K562 (cell line): ENCODE measurements around the gene OTUD5. TPM values are rescaled to one million over a fixed set of nuclear protein-coding genes. Genes with fewer than 3 reads are reported as not detected.

ENCODE experiments used
- ATAC-seq: fragments of 200-7000 bp; cut with Tn5 transposase; 3 replicates; pipeline ENCODE4 v1.9.1; 2020; ENCODE audit warnings: moderate library complexity
- BruUV-seq: library from RNA; stranded (reverse); fragments of 400-500 nt; replicated peaks from 2 replicates; lab custom pipeline; 2021; lab: Mats Ljungman, UMichigan
- CTCF ChIA-PET: fragments of 300-600 bp; formaldehyde crosslinking; extraction: SDS; loops from one replicate; lab custom pipeline; 2021; ENCODE audit warnings: low intra/inter-chr PET ratio; lab: Yijun Ruan, JAX
- POLR2A ChIA-PET: fragments of 300-600, 350-650 bp; sonication (Branson Sonifier 250); formaldehyde crosslinking; extraction: SDS; loops from one replicate; lab custom pipeline; 2021; ENCODE audit warnings: antibody characterized with exemption, inconsistent platforms; lab: Yijun Ruan, JAX
- DNase-seq, 4 experiments: peaks; one replicate each; pipeline versions ENCODE4 v3.0.0 to v3.0.0-alpha.2; 2011 to 2018; ENCODE audit warnings: low spot score in 3 of 4, mixed read lengths in 3 of 4; ENCODE audit errors: extremely low read depth in 1 of 4
- FAIRE-seq: peaks from 2 replicates; lab custom pipeline; 2011; peaks lifted over from hg19 to GRCh38; lab: Jason Lieb, UNC
- H2AFZ ChIP-seq: 2 replicates; pipeline ENCODE4 v1.6.0; 2011; ENCODE audit warnings: low read depth, low read length, control low read depth, inconsistent platforms
- H3K27ac ChIP-seq: fragments of 200-600 bp; 3 replicates; pipeline ENCODE4 v1.8.0; 2011; ENCODE audit warnings: low read depth, mild to moderate bottlenecking, control low read depth, inconsistent platforms, low read length, moderate library complexity, mixed read lengths; ENCODE audit errors: extremely low read depth
- H3K27me3 ChIP-seq, 2 experiments: fragments of 300-600 bp in 1 of 2; 2 replicates in 1 of 2; 3 replicates in 1 of 2; pipeline versions ENCODE4 v1.6.0 to v1.8.0; 2011; ENCODE audit warnings: inconsistent platforms in 2 of 2, low read length in 2 of 2, mild to moderate bottlenecking in 1 of 2, mixed read lengths in 1 of 2, moderate library complexity in 1 of 2; ENCODE audit not compliant: control insufficient read depth in 2 of 2, insufficient read depth in 2 of 2
- H3K36me3 ChIP-seq: fragments of 300-600 bp; 3 replicates; pipeline ENCODE4 v1.8.0; 2011; ENCODE audit warnings: mild to moderate bottlenecking, low read length, inconsistent platforms; ENCODE audit not compliant: control insufficient read depth, insufficient read depth
- H3K4me1 ChIP-seq, 2 experiments: fragments of 200-600 bp in 1 of 2; replicated peaks in 1 of 2; 2 replicates in 1 of 2; 3 replicates in 1 of 2; pipeline versions ENCODE4 v1.5.1 to v1.8.0; 2011; ENCODE audit warnings: inconsistent platforms in 2 of 2, low read length in 2 of 2, mild to moderate bottlenecking in 1 of 2, mixed read lengths in 1 of 2, moderate library complexity in 1 of 2; ENCODE audit not compliant: control insufficient read depth in 2 of 2, insufficient read depth in 2 of 2
- H3K4me2 ChIP-seq: 2 replicates; pipeline ENCODE4 v1.6.1; 2011; ENCODE audit warnings: low read length, control low read depth, inconsistent platforms, mixed read lengths; ENCODE audit not compliant: insufficient read depth
- H3K4me3 ChIP-seq: fragments of 200-600 bp; sonication (generic), shearing (Covaris generic); 2 replicates; pipeline ENCODE4 v1.5.1; 2016; ENCODE audit warnings: control low read depth, inconsistent platforms
- H3K79me2 ChIP-seq: fragments of 200-600 bp; 3 replicates; pipeline ENCODE4 v1.8.0; 2011; ENCODE audit warnings: low read length, inconsistent platforms; ENCODE audit not compliant: control insufficient read depth, insufficient read depth
- H3K9ac ChIP-seq, 2 experiments: 2 replicates each; pipeline versions ENCODE4 v1.6.0 to v1.6.1; 2011; ENCODE audit warnings: low read depth in 2 of 2, low read length in 2 of 2, control low read depth in 1 of 2, inconsistent platforms in 1 of 2, mild to moderate bottlenecking in 1 of 2, mixed read lengths in 1 of 2; ENCODE audit not compliant: insufficient read depth in 1 of 2
- H3K9me1 ChIP-seq: one replicate; pipeline ENCODE4 v1.6.0; 2011; ENCODE audit warnings: inconsistent platforms, mild to moderate bottlenecking, low read length, moderate library complexity; ENCODE audit not compliant: control insufficient read depth, insufficient read depth
- H3K9me3 ChIP-seq: replicated peaks from 2 replicates; pipeline ENCODE4 v1.5.1; 2011; ENCODE audit warnings: low read depth, low read length, inconsistent platforms; ENCODE audit not compliant: control insufficient read depth, insufficient read depth
- H4K20me1 ChIP-seq: replicated peaks from 2 replicates; pipeline ENCODE4 v1.6.1; 2011; ENCODE audit warnings: low read length, inconsistent platforms, mixed read lengths; ENCODE audit not compliant: control insufficient read depth, insufficient read depth
- ATF3 ChIP-seq, 2 experiments: fragments of 450-650 bp in 1 of 2; sonication (generic) in 1 of 2; formaldehyde crosslinking in 1 of 2; IDR thresholded peaks in 1 of 2; conservative IDR thresholded peaks in 1 of 2; 2 replicates each; pipeline versions ENCODE4 v1.6.1 to v1.8.1; 2016 to 2023; ENCODE audit warnings: mild to moderate bottlenecking in 2 of 2, moderate library complexity in 2 of 2, inconsistent platforms in 1 of 2, missing genetic modification reagents in 1 of 2
- BRF1 ChIP-seq: IDR thresholded peaks from 3 replicates; pipeline ENCODE4 v1.6.1; 2011; ENCODE audit warnings: borderline replicate concordance, mild to moderate bottlenecking; ENCODE audit not compliant: insufficient read length; ENCODE audit errors: extremely low read depth
- E2F6 ChIP-seq, 2 experiments: IDR thresholded peaks; 2 replicates each; pipeline ENCODE4 v1.6.1; 2011; ENCODE audit warnings: borderline replicate concordance in 1 of 2, control low read depth in 1 of 2, low read depth in 1 of 2, low read length in 1 of 2, mild to moderate bottlenecking in 1 of 2, mixed read lengths in 1 of 2, moderate library complexity in 1 of 2; ENCODE audit not compliant: insufficient read depth in 1 of 2, insufficient read length in 1 of 2, poor library complexity in 1 of 2, severe bottlenecking in 1 of 2; ENCODE audit errors: extremely low read depth in 1 of 2
- FOXJ2 ChIP-seq: fragments of 200-800 bp; sonication (Bioruptor generic); IDR thresholded peaks from 2 replicates; pipeline ENCODE4 v1.6.1; 2016; ENCODE audit warnings: missing genetic modification characterization, missing compliant biosample characterization
- HMG20B ChIP-seq: fragments of 250-450 bp; sonication (Bioruptor Pico); IDR thresholded peaks from 2 replicates; pipeline ENCODE4 v1.5.0; 2021; ENCODE audit warnings: mild to moderate bottlenecking
- JUND ChIP-seq, 2 experiments: IDR thresholded peaks; 2 replicates in 1 of 2; 3 replicates in 1 of 2; pipeline ENCODE4 v1.6.1; 2011; ENCODE audit warnings: borderline replicate concordance in 2 of 2, low read depth in 2 of 2, low read length in 2 of 2, improper control_type of control experiment in 1 of 2, missing biosample characterization in 1 of 2, missing genetic modification characterization in 1 of 2, missing genetic modification reagents in 1 of 2
- MCM2 ChIP-seq: fragments of 450-650 bp; IDR thresholded peaks from 2 replicates; pipeline ENCODE4 v1.6.1; 2017; ENCODE audit warnings: low read depth, mild to moderate bottlenecking
- SREBF1 ChIP-seq: fragments of 150-350 bp; IDR thresholded peaks from 2 replicates; pipeline ENCODE4 v1.6.1; 2014; ENCODE audit warnings: antibody characterized with exemption, low read depth, low read length, borderline replicate concordance
- TEAD1 ChIP-seq, 2 experiments: fragments of 450-650 bp in 1 of 2; sonication (generic) in 1 of 2; formaldehyde crosslinking; IDR thresholded peaks; 2 replicates each; pipeline versions ENCODE4 v1.4.0 to v1.8.0; 2020 to 2022; ENCODE audit warnings: mild to moderate bottlenecking in 2 of 2, missing genetic modification reagents in 1 of 2
- ZNF644 ChIP-seq: fragments of 200-800 bp; sonication (Bioruptor generic); IDR thresholded peaks from 2 replicates; pipeline ENCODE4 v1.6.1; 2016; ENCODE audit warnings: low read depth, missing genetic modification characterization, missing compliant biosample characterization
- ZNF764 ChIP-seq: fragments of 250-450 bp; sonication (Bioruptor Pico); IDR thresholded peaks from 2 replicates; pipeline ENCODE4 v1.4.0; 2020; ENCODE audit warnings: low read depth, mild to moderate bottlenecking, moderate library complexity
- WGBS: fragments of 100-300 bp; shearing (Covaris generic); methylation state at CpG from one replicate; pipeline ENCODE4 v1.1.6; 2016; ENCODE audit warnings: low coverage, mixed read lengths; ENCODE audit not compliant: insufficient coverage; ENCODE audit errors: missing lambda C conversion rate; 5-methylcytosine and 5-hydroxymethylcytosine counted together
- in situ Hi-C: fragments of 300-500 bp; cut with MboI; formaldehyde crosslinking; loops from 4 replicates; pipeline ENCODE4 v1.15.0; 2018; ENCODE audit warnings: inconsistent platforms, mixed read lengths
- intact Hi-C: fragments of 100-400 bp; cut with micrococcal nuclease; formaldehyde crosslinking; loops from 2 replicates; pipeline ENCODE4 v1.14.2; 2022
- polyA plus RNA-seq, 8 experiments: library from polyadenylated mRNA; depleted of rRNA in 4 of 8; stranded (reverse) in 5 of 8; unstranded in 3 of 8; fragments of >200 nt; fragmentation: Nextera tagmentation in 2 of 8; fragmentation: Illumina TruSeq in 1 of 8; extraction: Ambion mirVana in 2 of 8; extraction: Trizol in 1 of 8; gene quantifications; 2 replicates each; pipeline versions ENCODE4 v1.2.1 to v1.2.3, GENCODE V29; 2011 to 2014; ENCODE audit warnings: inconsistent platforms in 1 of 8, missing spikeins in 1 of 8
- total RNA-seq, 7 experiments: library from RNA; depleted of rRNA in 6 of 7; stranded (reverse); fragments of >200 nt in 6 of 7; fragmentation: Illumina TruSeq in 2 of 7; extraction: Trizol in 2 of 7; gene quantifications; 2 replicates each; pipeline versions ENCODE4 v1.2.1 to v1.2.3, GENCODE V29; 2011 to 2021; ENCODE audit warnings: low replicate concordance in 1 of 7

The OTUD5 gene
- total and polyA plus RNA-seq, 9 of the 15 experiments (the other 6 are each of a cell fraction or from before 2014, with no cell fraction given): 3.6 to 102 (median 59.0) TPM

GRCh38 chrX:48975041-48975440 lies 17.6 kb upstream of the OTUD5 start:
- ChIA-PET POLR2A (interaction anchor here (0.6 kb wide), 2 partner anchors 112 to 134 kb away, joined by 3 to 5 read pairs; no protein-coding TSS in a partner anchor), CTCF (no interaction called here)
- intact Hi-C loops: no loop called here
- Histone ChIP-seq H3K9ac (no peak overlapping the region), H2AFZ (no peak overlapping the region), H3K4me1 (peaks cover 13 to 18% of the 10 kb centered on the region in 2 experiments; a peak in 4 of 5 replicates), H3K4me2 (no peak overlapping the region), H3K9me3 (no peaks in the 10 kb centered on the region), H3K36me3 (peaks cover 30% of the 10 kb centered on the region; the same call in 2 of the 3 replicates), H3K79me2 (no peaks in the 10 kb centered on the region), H3K27me3 (no peaks in the 10 kb centered on the region), H3K4me3 (no peak overlapping the region), H3K27ac (no peak overlapping the region), H3K9me1 (no peaks in the 10 kb centered on the region), H4K20me1 (no peaks in the 10 kb centered on the region)
- TF ChIP-seq HMG20B (CRISPR knock-in tag): no peak
- no peak for TF ChIP-seq TEAD1 (CRISPR knock-in tag; IDR thresholded peaks at IDR 0.05)
- BruUV-seq: no TSS peak
- in situ Hi-C loops: loop anchor here (10.0 kb wide), 1 partner anchor 130 kb away; no protein-coding TSS in a partner anchor
- 91% methylated on average over 6 of the region's 7 CpGs for WGBS
- ATAC-seq: no peak
- FAIRE-seq: no peak
- no peak for DNase-seq

DNA sequence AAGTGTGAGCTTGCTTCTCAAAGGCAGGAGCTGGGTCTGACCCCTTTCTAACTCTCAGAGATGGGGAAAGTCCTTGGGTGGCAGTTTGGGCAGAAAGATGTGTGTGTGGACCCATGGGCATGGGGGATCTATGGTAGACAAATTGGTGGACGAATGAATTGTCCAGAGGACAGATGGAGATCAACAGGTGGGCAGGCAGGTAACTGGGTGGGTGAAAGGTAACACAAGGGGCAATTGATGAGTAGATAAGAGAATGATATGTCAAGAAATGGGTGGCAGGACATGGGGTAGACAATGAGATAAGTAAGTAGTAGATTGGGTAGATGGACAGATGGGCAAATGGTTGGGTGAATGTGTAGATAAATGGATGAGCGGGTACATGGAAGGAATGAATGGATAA lies 17.2 kb upstream of the OTUD5 start:
- intact Hi-C loops: no loop called here
- no TSS peak for BruUV-seq
- no peak for TF ChIP-seq MCM2
- TF ChIP-seq FOXJ2 (tag): no peak
- no peak for TF ChIP-seq SREBF1
- no peak for TF ChIP-seq BRF1
- no peak for TF ChIP-seq ZNF644 (tag)
- no peak for TF ChIP-seq ZNF764 (CRISPR knock-in tag)
- no peak for TF ChIP-seq ATF3 (IDR thresholded peaks at IDR 0.05)
- TF ChIP-seq ATF3 (CRISPR knock-in tag; conservative IDR thresholded peaks at IDR 0.05): no peak
- TF ChIP-seq E2F6 (IDR thresholded peaks at IDR 0.05; ENCODE audit: borderline replicate concordance in 1 of 2, extremely low read depth in 1 of 2, insufficient read depth in 1 of 2, insufficient read length in 1 of 2, low read depth in 1 of 2, low read length in 1 of 2, poor library complexity in 1 of 2, severe bottlenecking in 1 of 2): no peak
- TF ChIP-seq JUND (IDR thresholded peaks at IDR 0.05; ENCODE audit: borderline replicate concordance, low read depth, low read length): no peak
- no peak for TF ChIP-seq JUND (tag; IDR thresholded peaks at IDR 0.05; ENCODE audit: borderline replicate concordance, low read depth, low read length)

More for the DNA sequence above, 17.2 kb upstream of the OTUD5 start:
- Histone ChIP-seq H3K9me1 (no peaks in the 10 kb centered on the region), H3K36me3 (peaks cover 26% of the 10 kb centered on the region; the same call in 2 of the 3 replicates), H3K9ac (no peak overlapping the region), H3K4me3 (no peak overlapping the region), H3K4me1 (peaks cover 11 to 23% of the 10 kb centered on the region in 2 experiments; a peak in 4 of 5 replicates), H3K79me2 (no peaks in the 10 kb centered on the region), H3K27ac (no peak overlapping the region), H3K4me2 (no peak overlapping the region), H3K9me3 (no peaks in the 10 kb centered on the region), H3K27me3 (no peaks in the 10 kb centered on the region), H2AFZ (no peak overlapping the region), H4K20me1 (no peaks in the 10 kb centered on the region)
- no peak for ATAC-seq
- DNase-seq: no peak
- POLR2A ChIA-PET: interaction anchor here (0.6 kb wide), 1 partner anchor 113 kb away, joined by 5 read pairs; no protein-coding TSS in a partner anchor
- CTCF ChIA-PET: no interaction called here
- WGBS: 70% methylated on average over 2 of the region's 2 CpGs
- FAIRE-seq: no peak
- in situ Hi-C loops: loop anchor here (10.0 kb wide), 1 partner anchor 130 kb away; no protein-coding TSS in a partner anchor
